NB4 (cell line): ENCODE results near the gene RAET1L.
"Not testable (repeated sequence)": the region's sequence is repeated elsewhere in the genome, so short reads cannot be mapped to it uniquely, and the experiment has no call there.

Experiments used
- DNase-seq: peaks from one replicate; pipeline ENCODE4 v3.0.0; 2010; ENCODE audit warnings: low read depth
- H3K4me3 ChIP-seq: one replicate; pipeline ENCODE4 v1.5.1; 2011; ENCODE audit warnings: mild to moderate bottlenecking, low read depth, low read length, moderate library complexity
- CTCF ChIP-seq: IDR thresholded peaks from one replicate; pipeline ENCODE4 v1.5.1; 2012; ENCODE audit warnings: low read depth, low read length
- MYC ChIP-seq: IDR thresholded peaks from 2 replicates; pipeline ENCODE4 v1.6.1; 2011; ENCODE audit warnings: low read depth, low read length
- POLR2A ChIP-seq: IDR thresholded peaks from 2 replicates; pipeline ENCODE4 v1.6.1; 2011; ENCODE audit warnings: mild to moderate bottlenecking; ENCODE audit not compliant: insufficient read length; ENCODE audit errors: extremely low read depth
- TF ChIP-seq, protein P1 (sequence below): IDR thresholded peaks from 2 replicates; pipeline ENCODE4 v1.6.1; 2011; ENCODE audit warnings: low read depth, low read length

RAET1L gene

DNA sequence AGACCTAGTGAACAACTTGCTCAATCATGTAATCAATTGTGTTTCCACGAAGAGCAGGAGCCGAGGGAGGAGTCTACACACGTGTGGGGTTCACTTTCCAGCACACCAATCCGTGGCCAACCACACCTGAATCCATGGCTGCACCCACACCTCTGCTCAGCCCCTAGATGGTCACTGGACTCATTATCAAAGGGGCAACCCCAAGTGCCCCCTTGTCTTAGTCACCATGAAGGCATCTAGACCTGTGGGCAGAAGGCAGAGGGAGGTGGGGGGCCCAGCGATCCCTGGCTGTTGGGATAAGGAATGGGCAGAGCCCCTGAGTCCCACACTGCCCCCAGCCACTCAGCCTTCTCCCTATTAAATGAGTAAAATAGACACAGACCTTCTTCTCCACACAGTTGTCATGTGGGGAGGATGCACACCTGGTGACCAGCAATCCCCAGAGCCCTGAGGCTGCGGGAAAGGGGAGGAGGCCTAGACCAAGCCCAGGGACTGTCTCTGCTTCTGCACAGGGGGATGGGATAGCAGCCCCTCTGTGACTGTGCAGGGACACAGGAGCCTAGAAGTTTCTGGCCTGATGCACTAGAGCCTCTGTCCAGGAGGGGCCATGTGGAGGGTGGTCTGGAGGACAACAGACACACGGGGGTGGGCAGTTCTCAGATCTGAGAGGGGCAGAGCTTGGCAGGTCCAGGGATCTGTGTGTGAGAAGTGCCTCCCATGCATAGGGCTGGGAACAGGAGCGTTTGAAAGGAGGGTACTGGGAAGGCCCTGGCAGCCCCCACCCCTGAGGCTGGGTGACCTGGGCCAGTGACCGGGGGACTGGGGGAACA lies 1.9 kb upstream of the RAET1L start:
- H3K4me3 ChIP-seq = no peak overlapping the region
- DNase-seq = no peak
- TF ChIP-seq MYC = no peak
- no peak for TF ChIP-seq POLR2A
- TF ChIP-seq, protein P1, sequence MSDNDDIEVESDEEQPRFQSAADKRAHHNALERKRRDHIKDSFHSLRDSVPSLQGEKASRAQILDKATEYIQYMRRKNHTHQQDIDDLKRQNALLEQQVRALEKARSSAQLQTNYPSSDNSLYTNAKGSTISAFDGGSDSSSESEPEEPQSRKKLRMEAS = no peak
- no peak for TF ChIP-seq CTCF

DNA sequence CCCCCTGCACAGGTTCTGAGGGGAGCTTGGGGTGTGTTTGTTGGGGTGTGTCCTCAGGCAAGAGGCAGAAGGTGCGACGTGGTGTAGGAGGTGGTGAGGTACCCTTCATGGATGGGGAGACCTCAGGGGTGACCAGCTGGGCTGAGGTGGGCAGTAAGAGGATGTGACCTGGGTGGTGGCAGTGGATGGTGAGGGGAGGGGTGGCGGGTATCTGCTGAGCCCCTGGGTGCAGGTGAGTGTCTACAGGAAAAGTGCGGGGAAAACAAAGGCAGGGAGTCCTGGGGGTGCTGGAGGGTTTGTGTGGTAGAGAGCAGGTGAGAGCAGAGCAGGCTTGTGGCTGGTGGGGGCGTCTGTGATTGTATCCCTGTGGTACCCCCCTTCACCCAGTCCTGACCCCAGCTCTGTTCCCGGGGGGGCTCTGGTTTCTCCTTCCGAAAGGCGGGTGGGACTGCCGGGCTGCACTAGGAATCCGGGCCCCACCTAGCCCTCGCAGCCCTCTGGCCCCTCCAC lies 631 bp downstream of the RAET1L start:
- TF ChIP-seq MYC (no peak), CTCF (no peak), POLR2A (no peak)
- TF ChIP-seq, protein P1 = no peak
- H3K4me3 ChIP-seq = no peak overlapping the region
- DNase-seq = no peak

DNA sequence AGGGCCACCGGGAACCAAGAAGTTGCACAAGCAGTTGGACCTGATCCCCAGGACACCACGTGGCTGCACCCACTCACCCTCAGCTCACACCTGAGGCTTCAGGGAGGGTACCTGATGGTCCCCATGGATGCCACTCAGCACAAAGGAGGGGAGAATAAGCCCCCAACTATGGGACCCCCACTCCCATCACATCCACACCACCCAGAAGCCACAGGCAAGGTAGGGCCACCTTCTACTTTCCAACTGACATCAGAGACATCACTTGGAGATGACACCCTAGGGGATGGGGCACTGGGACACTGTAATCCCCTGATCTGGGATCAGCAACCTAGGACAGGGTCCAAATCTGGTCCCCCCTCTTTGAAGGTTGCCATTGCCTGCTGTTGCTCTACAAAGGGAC lies 1.3 kb downstream of the RAET1L start:
- not testable (repeated sequence) for H3K4me3 ChIP-seq, DNase-seq

- H3K4me3 ChIP-seq, DNase-seq: not testable (repeated sequence)
Measured at GRCh38 chr6:150021870-150022269, 3.5 kb downstream of the RAET1L start.

DNA sequence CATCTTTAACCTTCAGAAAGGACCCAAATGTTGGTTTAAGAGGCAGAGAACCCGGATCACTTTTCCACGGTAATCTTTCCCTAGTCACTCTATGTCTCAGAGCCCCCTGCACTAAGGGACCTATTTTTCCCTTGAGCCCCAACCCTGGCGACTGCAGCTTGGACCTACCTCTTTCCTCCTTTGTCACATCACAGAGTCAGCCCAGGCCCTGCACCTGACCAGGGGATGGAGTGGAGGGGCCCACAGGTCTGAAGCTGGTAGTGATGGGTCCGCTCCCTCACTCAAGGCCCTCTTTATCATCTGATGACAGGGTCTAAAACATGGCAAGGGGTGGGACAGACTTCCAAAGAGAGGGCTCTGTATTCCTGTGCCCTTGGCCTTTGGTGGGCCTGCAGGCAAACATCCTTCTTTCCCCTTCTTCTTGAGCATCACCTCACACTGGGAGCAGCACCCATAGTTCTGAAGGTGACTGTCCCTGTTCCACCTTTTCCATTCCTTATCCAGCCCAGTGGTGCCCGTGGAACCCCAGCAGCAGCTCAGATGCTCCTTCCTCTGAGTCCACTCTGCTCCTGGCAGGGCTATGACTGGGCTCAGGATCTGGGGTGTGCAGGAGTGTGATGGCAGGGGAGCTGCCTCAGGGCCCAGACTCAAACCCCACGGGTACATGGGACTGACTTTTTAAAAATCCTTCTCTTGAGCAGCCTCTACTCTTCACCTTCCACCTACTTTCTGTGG lies 6.3 kb downstream of the RAET1L start:
- TF ChIP-seq, protein P1 = no peak
- TF ChIP-seq CTCF = no peak
- no peak for TF ChIP-seq MYC
- no peak for TF ChIP-seq POLR2A
- DNase-seq = no peak
- no peak overlapping the region for H3K4me3 ChIP-seq

DNA sequence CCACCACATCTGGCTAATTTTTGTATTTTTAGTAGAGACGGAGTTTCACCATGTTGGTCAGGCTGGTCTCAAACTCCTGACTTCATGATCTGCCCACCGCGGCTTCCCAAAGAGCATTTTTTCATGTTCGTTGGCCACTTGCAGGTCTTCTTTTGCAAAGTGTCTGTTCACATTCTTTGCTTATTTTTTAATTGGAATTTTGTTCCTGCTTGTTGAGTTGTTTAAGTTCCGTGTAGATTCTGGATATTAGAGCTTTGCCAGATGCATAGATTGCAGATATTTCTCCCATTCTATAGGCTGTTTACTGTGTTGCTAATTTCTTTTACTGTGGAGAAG lies 8.2 kb downstream of the RAET1L start:
- H3K4me3 ChIP-seq, DNase-seq: not testable (repeated sequence)

DNA sequence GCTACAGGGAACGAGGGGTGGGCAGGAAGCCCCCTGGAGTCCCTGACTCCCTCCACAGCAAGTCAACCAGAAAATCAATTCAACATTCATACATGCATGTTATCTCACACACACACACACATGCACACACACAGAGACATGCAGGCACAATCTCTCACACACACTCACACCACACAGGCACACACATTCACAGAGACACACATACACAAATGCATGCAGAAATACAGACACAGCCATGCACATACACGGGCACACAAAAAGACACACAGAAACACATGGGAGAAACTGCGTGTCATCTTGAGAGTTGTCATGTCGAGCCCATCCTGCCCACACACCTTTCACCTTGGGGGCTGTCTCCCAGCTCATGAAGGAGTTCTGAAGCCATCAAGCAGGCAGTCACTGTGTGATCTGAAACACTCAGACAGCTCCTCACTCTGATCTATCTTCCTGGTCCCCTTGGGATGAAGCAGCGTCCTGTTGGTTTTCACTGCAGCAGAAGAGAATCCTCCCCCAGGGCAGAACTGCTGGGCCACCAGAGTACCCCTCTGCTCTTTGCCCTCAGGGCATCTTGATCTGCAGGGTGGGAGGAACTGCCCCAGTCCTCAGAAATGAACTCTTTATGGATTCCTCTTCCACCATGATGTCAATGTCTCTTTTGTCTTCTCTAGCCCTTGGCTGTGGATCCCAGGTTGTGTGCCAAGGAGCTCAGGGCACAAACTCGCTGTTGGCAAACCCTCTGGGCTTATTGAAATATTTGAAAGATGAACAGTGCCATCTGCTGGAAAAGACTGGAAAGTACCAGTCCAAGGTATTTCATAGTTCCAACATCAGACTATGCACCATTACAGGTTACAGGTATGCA lies 8.8 kb downstream of the RAET1L start:
- TF ChIP-seq CTCF = peak; percentile 48
- TF ChIP-seq MYC = no peak
- H3K4me3 ChIP-seq = no peak overlapping the region
- DNase-seq = peak; percentile 64

GRCh38 chr6:150015281-150016001 lies 9.9 kb downstream of the RAET1L start:
- DNase-seq, H3K4me3 ChIP-seq: not testable (repeated sequence)

DNA sequence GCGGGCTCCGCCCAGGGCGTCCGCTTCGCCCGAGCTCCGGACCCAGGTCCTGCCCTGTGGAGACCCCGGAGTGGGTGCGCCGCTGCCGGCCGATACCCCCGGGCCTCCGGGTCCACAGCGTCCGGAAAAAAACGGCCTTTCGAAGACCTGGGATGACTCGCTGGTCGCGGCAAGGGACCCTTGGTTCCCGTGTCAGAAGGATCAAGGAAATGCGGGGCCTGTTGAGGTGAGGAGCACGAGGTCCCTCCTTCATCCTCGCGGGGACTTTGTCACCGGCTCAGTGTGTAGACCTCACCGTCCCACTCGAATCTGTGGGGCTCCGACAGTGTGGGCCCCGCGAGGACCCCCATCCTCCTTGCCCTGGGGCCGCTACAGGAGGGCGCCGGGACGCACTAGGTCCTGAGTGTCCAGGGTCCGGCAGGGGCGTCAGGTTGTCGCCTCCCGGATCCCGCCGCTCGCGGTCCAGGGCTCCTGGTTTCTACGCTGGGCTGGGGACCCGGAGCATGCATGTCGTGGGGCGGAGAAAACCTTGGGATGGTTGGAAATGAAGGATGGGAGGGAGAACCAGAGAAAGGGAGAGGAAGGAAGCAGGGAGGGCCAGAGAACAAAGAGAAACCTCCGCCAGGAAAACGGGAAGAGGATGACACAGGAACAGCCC lies 10.6 kb downstream of the RAET1L start:
- not testable (repeated sequence) for H3K4me3 ChIP-seq, DNase-seq
